ENCODE measurements around the gene TMX2.

DNA sequence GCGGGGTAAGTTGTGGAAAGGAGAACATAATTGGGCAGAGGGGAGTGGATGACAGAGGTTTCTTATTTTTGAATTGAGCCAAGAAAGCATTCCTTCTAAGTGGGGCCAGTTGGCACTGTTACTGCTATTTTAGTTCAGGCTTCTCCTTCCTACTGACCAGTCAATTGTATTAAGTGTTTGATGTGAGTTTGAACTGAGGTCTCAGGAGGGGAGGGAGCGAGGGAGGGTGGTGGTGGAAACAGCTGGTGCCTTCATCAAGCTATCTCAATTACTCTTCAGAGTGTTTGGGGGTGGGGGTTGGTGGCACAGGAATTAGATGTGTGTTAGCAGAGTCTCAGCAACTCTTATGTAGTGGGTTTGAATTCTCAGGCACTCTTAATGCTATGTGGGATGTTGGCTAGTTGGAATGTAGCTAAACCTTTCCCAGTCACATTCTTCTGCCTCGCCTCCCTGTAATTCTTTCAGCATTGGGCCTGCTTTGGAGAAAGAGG is 63.7 kb downstream of the TMX2 start:
- TF ChIP-seq, protein P1, sequence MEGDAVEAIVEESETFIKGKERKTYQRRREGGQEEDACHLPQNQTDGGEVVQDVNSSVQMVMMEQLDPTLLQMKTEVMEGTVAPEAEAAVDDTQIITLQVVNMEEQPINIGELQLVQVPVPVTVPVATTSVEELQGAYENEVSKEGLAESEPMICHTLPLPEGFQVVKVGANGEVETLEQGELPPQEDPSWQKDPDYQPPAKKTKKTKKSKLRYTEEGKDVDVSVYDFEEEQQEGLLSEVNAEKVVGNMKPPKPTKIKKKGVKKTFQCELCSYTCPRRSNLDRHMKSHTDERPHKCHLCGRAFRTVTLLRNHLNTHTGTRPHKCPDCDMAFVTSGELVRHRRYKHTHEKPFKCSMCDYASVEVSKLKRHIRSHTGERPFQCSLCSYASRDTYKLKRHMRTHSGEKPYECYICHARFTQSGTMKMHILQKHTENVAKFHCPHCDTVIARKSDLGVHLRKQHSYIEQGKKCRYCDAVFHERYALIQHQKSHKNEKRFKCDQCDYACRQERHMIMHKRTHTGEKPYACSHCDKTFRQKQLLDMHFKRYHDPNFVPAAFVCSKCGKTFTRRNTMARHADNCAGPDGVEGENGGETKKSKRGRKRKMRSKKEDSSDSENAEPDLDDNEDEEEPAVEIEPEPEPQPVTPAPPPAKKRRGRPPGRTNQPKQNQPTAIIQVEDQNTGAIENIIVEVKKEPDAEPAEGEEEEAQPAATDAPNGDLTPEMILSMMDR (IDR thresholded peaks at IDR 0.05) = no peak
- TF ChIP-seq POLR2A (IDR thresholded peaks at IDR 0.05) = peak in 1 of 2 donors; percentile 68
